Stimulated activated CD8-positive, alpha-beta memory T cell treated with anti-CD3 and anti-CD28 coated beads, Interleukin-7, amount 100 ng/mL, for 24 hours (primary cell): ENCODE data around the gene ANGPTL4.

ENCODE experiments used
- DNase-seq: peaks from one replicate; pipeline ENCODE4 v3.0.0-alpha.2; 2020; ENCODE audit warnings: low read depth

ANGPTL4 gene

DNA sequence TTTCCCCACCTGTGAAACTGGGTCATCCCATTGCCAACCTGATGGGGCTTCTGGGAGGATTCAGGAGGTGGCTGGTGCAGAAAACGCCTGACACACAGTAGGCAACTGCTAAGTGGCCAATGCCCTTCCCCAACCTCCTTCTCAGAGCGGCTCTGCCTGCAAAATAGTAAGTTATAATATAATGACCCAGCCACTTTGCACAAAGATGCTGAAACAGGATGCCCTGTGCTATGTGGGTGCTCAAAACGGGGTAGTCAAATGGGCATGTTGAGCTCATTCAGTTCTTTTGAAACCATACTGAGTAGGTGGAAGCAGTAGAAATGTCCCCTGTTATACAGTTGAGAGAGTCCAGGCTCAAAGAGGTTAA lies 49.7 kb downstream of the ANGPTL4 start:
- no peak for DNase-seq

DNA sequence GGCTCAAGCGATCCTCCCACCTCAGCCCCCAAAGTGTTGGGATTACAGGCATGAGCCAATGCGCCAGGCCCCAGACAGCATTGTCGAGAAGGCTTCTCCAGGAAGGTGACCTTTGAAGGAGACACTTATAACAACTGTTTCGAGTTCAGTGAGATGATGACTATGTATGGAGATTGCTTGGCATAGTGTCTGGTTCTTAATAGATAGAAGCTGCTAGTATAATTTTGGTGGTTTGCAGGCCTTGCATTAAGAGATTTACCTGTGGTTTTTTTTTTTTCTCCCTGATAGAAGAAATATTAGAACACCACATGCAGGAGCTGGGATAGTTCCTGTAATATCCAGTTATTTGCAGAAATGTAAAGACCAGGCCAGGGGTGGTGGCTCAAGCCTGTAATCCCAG lies 52.8 kb downstream of the ANGPTL4 start:
- DNase-seq, result no peak

DNA sequence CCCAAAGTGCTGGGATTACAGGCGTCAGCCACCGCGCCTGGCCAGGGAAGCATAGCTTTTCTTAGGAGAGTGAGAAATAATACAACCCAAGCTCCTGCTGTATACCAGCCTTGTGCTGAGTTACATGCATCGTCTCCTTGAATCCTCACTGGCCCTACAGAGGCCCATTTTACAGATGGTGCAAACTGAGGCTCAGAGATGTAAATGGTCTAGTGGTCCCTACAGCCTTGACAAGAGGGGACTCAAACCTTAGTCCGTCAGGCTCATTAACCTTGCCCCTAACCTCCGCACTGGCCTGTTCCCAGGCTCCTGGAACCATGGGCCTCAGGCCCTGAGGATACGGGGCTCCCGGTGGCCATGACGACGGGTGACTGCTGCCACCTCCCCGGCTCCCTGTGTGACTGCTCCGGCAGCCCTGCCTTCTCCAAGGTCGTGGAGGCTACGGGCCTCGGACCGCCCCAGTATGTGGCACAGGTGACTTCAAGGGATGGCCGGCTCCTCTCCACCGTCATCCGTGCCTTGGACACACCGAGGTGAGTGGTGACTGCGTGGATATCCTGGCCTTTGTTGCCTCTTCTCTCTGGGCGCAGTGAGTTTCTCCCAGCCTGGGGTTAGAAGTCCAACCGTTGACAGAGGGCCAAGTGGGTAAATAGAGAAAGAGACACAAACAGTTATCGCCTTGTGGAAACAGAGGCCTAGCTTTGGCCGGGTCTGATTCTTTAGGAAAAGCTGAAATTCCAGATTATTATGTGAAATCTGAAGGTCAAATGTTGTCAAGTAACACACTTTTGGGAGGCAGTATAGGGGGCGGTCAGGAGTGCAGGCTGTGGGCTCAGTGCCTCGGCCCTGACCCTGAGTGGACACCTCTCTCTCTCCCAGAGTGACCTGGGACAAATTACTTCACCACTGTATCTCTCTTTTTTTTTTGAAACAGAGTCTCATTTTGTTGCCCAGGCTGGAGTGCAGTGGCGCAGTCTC lies 57.8 kb downstream of the ANGPTL4 start:
- no peak for DNase-seq

DNA sequence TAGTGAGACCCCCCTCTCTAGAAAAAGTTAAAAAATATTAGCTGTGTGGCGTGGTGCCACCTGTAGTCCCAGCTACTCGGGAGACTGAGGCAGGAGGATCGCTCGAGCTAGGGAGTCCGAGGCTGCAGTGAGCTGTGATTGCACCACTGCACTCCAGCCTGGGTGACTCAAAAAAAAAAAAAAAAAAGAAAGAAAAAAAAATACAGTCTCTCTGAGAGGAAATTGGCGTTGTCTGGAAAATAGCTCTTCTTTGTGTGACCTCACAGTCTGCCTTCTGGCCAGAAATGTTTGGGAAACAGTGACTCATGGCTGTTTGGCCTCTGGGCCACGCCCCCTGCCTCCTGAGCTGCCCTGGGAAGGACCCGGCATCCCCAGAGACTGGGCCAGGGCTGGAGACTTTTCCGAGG lies 59.9 kb downstream of the ANGPTL4 start:
- DNase-seq, result no peak
